Endothelial cell of umbilical vein (primary cell): ENCODE results near the gene TOP1. TPM values are rescaled to one million over a fixed set of nuclear protein-coding genes. Genes with fewer than 3 reads are reported as not detected.

Source experiments
- BruUV-seq: library from RNA; stranded (reverse); fragments of 400-500 nt; replicated peaks from 2 replicates; lab custom pipeline; 2021; lab: Mats Ljungman, UMichigan
- CTCF ChIA-PET: fragments of 300-600, 350-600 bp; sonication (Branson Sonifier 250); formaldehyde crosslinking; loops from one replicate; lab custom pipeline; 2021; ENCODE audit warnings: antibody characterized with exemption, inconsistent platforms; lab: Charles Lee
- POLR2A ChIA-PET: fragments of 300-600, 350-600 bp; sonication (Branson Sonifier 250); formaldehyde crosslinking; loops from one replicate; lab custom pipeline; 2021; ENCODE audit warnings: antibody characterized with exemption, inconsistent platforms; lab: Charles Lee
- DNase-seq: peaks from one replicate; pipeline ENCODE4 v3.0.0-alpha.2; 2011; ENCODE audit warnings: low read depth, low spot score
- FAIRE-seq: peaks from 2 replicates; lab custom pipeline; 2011; peaks lifted over from hg19 to GRCh38; lab: Jason Lieb, UNC
- H2AFZ ChIP-seq: 2 replicates; pipeline ENCODE4 v1.6.0; 2012; ENCODE audit warnings: low read depth, low read length, control low read depth, inconsistent platforms
- H3K27ac ChIP-seq: 2 replicates; pipeline ENCODE4 v1.5.1; 2011; ENCODE audit warnings: low read depth, mild to moderate bottlenecking, control low read depth, low read length, moderate library complexity; ENCODE audit not compliant: insufficient read depth
- H3K27me3 ChIP-seq, 2 experiments: 2 replicates each; pipeline versions ENCODE4 v1.6.0 to v1.6.1; 2011; ENCODE audit warnings: low read length in 2 of 2, mixed read lengths in 1 of 2; ENCODE audit not compliant: control insufficient read depth in 2 of 2, insufficient read depth in 2 of 2
- H3K36me3 ChIP-seq, 2 experiments: 2 replicates in 1 of 2; 3 replicates in 1 of 2; pipeline ENCODE4 v1.5.1; 2011; ENCODE audit warnings: low read length in 2 of 2, mild to moderate bottlenecking in 1 of 2, moderate library complexity in 1 of 2; ENCODE audit not compliant: control insufficient read depth in 2 of 2, insufficient read depth in 2 of 2; ENCODE audit errors: extremely low read depth in 1 of 2
- H3K4me1 ChIP-seq: 3 replicates; pipeline ENCODE4 v1.5.1; 2011; ENCODE audit warnings: mild to moderate bottlenecking, low read length; ENCODE audit not compliant: control insufficient read depth, insufficient read depth; ENCODE audit errors: extremely low read depth
- H3K4me2 ChIP-seq: 2 replicates; pipeline ENCODE4 v1.6.1; 2011; ENCODE audit warnings: low read length, control low read depth, mixed read lengths; ENCODE audit not compliant: insufficient read depth
- H3K4me3 ChIP-seq, 3 experiments: fragments of 200-600 bp in 1 of 3; sonication (generic), shearing (Covaris generic) in 1 of 3; replicated peaks in 1 of 3; 2 replicates each; pipeline ENCODE4 v1.5.1; 2011 to 2016; ENCODE audit warnings: control low read depth in 3 of 3, low read length in 3 of 3, mild to moderate bottlenecking in 2 of 3, inconsistent platforms in 1 of 3, low read depth in 1 of 3, moderate library complexity in 1 of 3; ENCODE audit not compliant: insufficient read depth in 1 of 3
- H3K79me2 ChIP-seq: 2 replicates; pipeline ENCODE4 v1.6.0; 2012; ENCODE audit warnings: low read length, inconsistent platforms; ENCODE audit not compliant: control insufficient read depth, insufficient read depth
- H3K9ac ChIP-seq: replicated peaks from 2 replicates; pipeline ENCODE3; 2011; ENCODE audit warnings: low read length, control low read depth; ENCODE audit not compliant: insufficient read depth; ENCODE audit errors: extremely low read depth
- H3K9me1 ChIP-seq: replicated peaks from 3 replicates; pipeline ENCODE4 v1.6.0; 2011; ENCODE audit warnings: mild to moderate bottlenecking, low read length; ENCODE audit not compliant: control insufficient read depth, insufficient read depth; ENCODE audit errors: extremely low read depth
- H3K9me3 ChIP-seq: replicated peaks from 2 replicates; pipeline ENCODE4 v1.5.1; 2012; ENCODE audit warnings: low read length, inconsistent platforms; ENCODE audit not compliant: control insufficient read depth, insufficient read depth
- H4K20me1 ChIP-seq: replicated peaks from 2 replicates; pipeline ENCODE3; 2011; ENCODE audit warnings: mild to moderate bottlenecking, low read length; ENCODE audit not compliant: control insufficient read depth, insufficient read depth; ENCODE audit errors: extremely low read depth
- EZH2 ChIP-seq: IDR thresholded peaks from 2 replicates; pipeline ENCODE4 v1.6.1; 2012; ENCODE audit warnings: borderline replicate concordance, low read depth, mild to moderate bottlenecking, moderate library complexity, low read length, inconsistent platforms; ENCODE audit not compliant: severe bottlenecking
- FOS ChIP-seq: IDR thresholded peaks from 2 replicates; pipeline ENCODE4 v1.6.1; 2011; ENCODE audit warnings: mild to moderate bottlenecking, low read length, moderate library complexity, borderline replicate concordance; ENCODE audit not compliant: insufficient read depth
- GATA2 ChIP-seq: IDR thresholded peaks from 2 replicates; pipeline ENCODE4 v1.7.0; 2011; ENCODE audit warnings: low read depth, mild to moderate bottlenecking, moderate library complexity, mixed read lengths, low read length; ENCODE audit not compliant: insufficient read length, insufficient read depth
- JUN ChIP-seq: IDR thresholded peaks from 2 replicates; pipeline ENCODE4 v1.6.1; 2011; ENCODE audit warnings: borderline replicate concordance, low read depth; ENCODE audit not compliant: insufficient read length, insufficient read depth
- MYC ChIP-seq: IDR thresholded peaks from one replicate; pipeline ENCODE4 v1.6.1; 2011; ENCODE audit warnings: mild to moderate bottlenecking, low read depth, low read length
- POLR2A ChIP-seq: IDR thresholded peaks from 2 replicates; pipeline ENCODE4 v1.6.1; 2012; ENCODE audit warnings: low read depth, mild to moderate bottlenecking, control low read depth, low read length
- POLR2AphosphoS5 ChIP-seq: IDR thresholded peaks from 2 replicates; pipeline ENCODE4 v1.6.1; 2012; ENCODE audit warnings: low read depth, mild to moderate bottlenecking, control low read depth, low read length, moderate library complexity; ENCODE audit not compliant: insufficient read depth
- dilution Hi-C: fragments of 300-500 bp; cut with MboI; formaldehyde crosslinking; loops from one replicate; pipeline ENCODE4 v1.15.0; 2019; ENCODE audit warnings: low sequenced_read_pairs; ENCODE audit not compliant: extremely low pct_ligation_motif_present
- intact Hi-C: fragments of 100-400 bp; cut with micrococcal nuclease; formaldehyde crosslinking; loops from one replicate; pipeline ENCODE4 v1.10.0; 2022
- polyA plus RNA-seq, 4 experiments: library from polyadenylated mRNA; depleted of rRNA in 3 of 4; stranded (reverse) in 3 of 4; unstranded in 1 of 4; fragments of >200 nt; gene quantifications; 2 replicates each; pipeline versions ENCODE4 v1.2.1 to v1.2.3, GENCODE V29; 2011 to 2012; ENCODE audit warnings: missing spikeins in 1 of 4
- total RNA-seq: library from RNA; stranded (reverse); gene quantifications from 2 replicates; pipeline ENCODE4 v1.2.3, GENCODE V29; 2021
- TF ChIP-seq, protein P1 (sequence below), 2 donors: IDR thresholded peaks; 1 replicate in 1 of 2; 2 replicates in 1 of 2; pipeline ENCODE4 v1.5.1; 2011; ENCODE audit warnings: low read length in 2 of 2, mild to moderate bottlenecking in 2 of 2, moderate library complexity in 2 of 2, control low read depth in 1 of 2, inconsistent platforms in 1 of 2, low read depth in 1 of 2; ENCODE audit not compliant: insufficient read depth in 1 of 2; ENCODE audit errors: extremely low read depth in 1 of 2
- TF ChIP-seq, protein P2 (sequence below): IDR thresholded peaks from 2 replicates; pipeline ENCODE4 v1.6.1; 2011; ENCODE audit not compliant: insufficient read depth, insufficient read length

TOP1 gene
- total and polyA plus RNA-seq, 2 donors (not counting 3 experiments of a cell fraction or from before 2014, with no cell fraction given): 7.0 to 77.4 TPM

DNA sequence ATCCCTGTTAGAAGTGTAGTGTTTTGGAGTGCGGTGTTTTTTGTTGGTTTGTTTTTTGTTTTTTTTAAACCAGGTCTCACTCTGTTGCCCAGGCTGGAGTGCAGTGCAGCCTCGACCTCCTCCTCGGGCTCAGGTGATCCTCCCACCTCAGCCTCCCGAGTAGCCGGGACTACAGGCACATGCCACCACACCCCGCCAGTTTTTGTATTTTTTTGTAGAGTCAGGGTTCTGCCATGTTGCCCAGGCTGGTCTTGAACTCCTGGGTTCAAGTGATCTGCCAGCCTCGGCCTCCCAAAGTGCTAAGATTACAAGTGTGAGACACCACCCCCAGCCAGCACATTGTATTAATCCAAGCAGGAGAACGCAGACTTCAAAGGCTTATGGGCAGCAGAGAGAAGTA lies 1.3 kb upstream of the TOP1 start:
- Histone ChIP-seq H3K27ac (no peak overlapping the region), H3K79me2 (peaks cover 37% of the 10 kb centered on the region), H4K20me1 (peaks cover 13% of the 10 kb centered on the region), H3K4me3 (no peak overlapping the region), H2AFZ (no peak overlapping the region), H3K4me1 (peaks cover 31% of the 10 kb centered on the region), H3K9ac (no peak overlapping the region), H3K4me2 (no peak overlapping the region), H3K27me3 (no peaks in the 10 kb centered on the region), H3K9me1 (no peaks in the 10 kb centered on the region), H3K36me3 (no peaks in the 10 kb centered on the region), H3K9me3 (no peaks in the 10 kb centered on the region)
- dilution Hi-C loops: no loop called here
- ChIA-PET CTCF (interaction anchor here (9.0 kb wide), 1 partner anchor 37 kb away, joined by 87 read pairs; no protein-coding TSS in a partner anchor), POLR2A (interaction anchor here (1.8 kb wide), 1 partner anchor 36 kb away, joined by 8 read pairs; no protein-coding TSS in a partner anchor)
- intact Hi-C loops: no loop called here
- DNase-seq (no peak), FAIRE-seq (no peak)
- no peak for TF ChIP-seq EZH2
- TF ChIP-seq FOS: no peak
- no peak for TF ChIP-seq POLR2AphosphoS5
- no peak for TF ChIP-seq JUN
- TF ChIP-seq, protein P1, sequence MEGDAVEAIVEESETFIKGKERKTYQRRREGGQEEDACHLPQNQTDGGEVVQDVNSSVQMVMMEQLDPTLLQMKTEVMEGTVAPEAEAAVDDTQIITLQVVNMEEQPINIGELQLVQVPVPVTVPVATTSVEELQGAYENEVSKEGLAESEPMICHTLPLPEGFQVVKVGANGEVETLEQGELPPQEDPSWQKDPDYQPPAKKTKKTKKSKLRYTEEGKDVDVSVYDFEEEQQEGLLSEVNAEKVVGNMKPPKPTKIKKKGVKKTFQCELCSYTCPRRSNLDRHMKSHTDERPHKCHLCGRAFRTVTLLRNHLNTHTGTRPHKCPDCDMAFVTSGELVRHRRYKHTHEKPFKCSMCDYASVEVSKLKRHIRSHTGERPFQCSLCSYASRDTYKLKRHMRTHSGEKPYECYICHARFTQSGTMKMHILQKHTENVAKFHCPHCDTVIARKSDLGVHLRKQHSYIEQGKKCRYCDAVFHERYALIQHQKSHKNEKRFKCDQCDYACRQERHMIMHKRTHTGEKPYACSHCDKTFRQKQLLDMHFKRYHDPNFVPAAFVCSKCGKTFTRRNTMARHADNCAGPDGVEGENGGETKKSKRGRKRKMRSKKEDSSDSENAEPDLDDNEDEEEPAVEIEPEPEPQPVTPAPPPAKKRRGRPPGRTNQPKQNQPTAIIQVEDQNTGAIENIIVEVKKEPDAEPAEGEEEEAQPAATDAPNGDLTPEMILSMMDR (IDR thresholded peaks at IDR 0.05; ENCODE audit: extremely low read depth in 1 of 2, insufficient read depth in 1 of 2, low read depth in 1 of 2, low read length in 2 of 2): no peak
- TF ChIP-seq MYC: no peak
- TF ChIP-seq, protein P2, sequence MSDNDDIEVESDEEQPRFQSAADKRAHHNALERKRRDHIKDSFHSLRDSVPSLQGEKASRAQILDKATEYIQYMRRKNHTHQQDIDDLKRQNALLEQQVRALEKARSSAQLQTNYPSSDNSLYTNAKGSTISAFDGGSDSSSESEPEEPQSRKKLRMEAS: no peak
- TF ChIP-seq GATA2: no peak
- no peak for TF ChIP-seq POLR2A
- BruUV-seq: no TSS peak
